Suppressor macrophage treated with lipopolysaccharide for 4 hours (primary cell): ENCODE results near the gene ZNF32.
"Not testable (repeated sequence)": the region's sequence is repeated elsewhere in the genome, so short reads cannot be mapped to it uniquely, and the experiment has no call there.

Experiments used
- DNase-seq: peaks from one replicate; pipeline ENCODE4 v3.0.0-alpha.2; 2020

The ZNF32 gene

DNA sequence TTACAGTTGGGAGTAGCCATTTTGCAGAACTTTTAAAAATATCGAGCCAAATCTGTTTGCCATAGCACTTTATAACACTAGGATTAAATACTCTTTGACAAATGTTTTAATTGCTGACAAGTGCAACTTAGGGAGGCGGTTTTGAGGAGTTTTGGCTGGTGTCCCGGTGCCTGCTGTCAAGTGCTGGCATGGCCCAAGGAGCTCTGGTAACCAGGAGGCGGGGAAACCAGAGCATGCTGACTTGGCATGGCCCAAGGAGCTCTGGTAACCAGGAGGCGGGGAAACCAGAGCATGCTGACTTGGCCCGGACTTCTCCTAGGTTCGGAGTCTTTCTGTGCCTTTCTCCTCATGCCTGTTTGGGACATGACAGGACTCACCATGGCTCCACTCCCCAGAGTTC is 30.8 kb upstream of the ZNF32 start:
- DNase-seq = no peak

GRCh38 chr10:43678654-43679053 is 30.0 kb upstream of the ZNF32 start:
- DNase-seq = no peak

GRCh38 chr10:43676901-43677300 is 28.2 kb upstream of the ZNF32 start:
- DNase-seq = no peak

- DNase-seq = peak; percentile 6
Measured at GRCh38 chr10:43676331-43676730, 27.6 kb upstream of the ZNF32 start.

GRCh38 chr10:43674553-43675210 is 26.0 kb upstream of the ZNF32 start:
- DNase-seq = no peak

- no peak for DNase-seq
Measured at GRCh38 chr10:43673471-43673870, 24.8 kb upstream of the ZNF32 start.

DNA sequence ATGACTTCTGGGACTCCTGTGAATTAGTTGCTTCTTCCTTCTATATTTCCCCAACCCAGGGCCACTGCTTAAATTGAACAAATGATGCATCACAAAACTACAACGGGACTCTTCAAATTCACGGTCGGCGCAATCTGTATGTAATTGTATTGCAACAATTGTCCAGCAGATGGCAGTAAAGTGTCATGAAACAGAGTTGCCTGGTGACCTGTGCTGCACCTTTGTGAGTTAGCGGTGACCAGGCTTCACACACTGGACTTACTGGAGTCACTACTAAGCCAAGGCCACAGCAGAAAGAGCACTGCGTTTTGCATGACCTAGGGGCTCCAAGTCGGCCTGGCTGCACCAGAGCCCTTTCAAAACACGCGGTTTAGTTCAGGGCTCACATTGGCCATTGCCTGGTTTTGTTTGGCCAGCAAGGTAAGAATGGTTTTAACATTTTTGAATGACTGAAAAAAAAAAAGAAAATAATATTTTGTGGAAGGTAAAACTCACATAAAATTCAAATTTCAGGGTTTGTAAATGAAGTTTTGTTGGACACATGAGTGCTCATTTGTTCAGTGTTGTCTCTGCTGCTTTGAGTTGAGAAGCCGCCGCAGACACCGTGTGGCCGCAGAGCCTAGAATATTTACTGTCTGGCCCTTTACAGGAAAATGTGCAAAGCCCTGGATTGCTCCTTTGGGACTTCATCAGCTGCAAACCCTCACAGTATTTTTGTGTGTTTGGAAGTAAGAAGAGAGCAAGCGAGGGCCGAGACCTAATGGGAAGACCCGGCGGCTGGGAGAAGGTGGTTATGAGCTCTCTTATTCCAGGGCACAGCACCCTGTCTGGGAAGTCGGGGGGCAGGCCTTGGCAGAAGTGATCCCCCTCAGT is 23.2 kb upstream of the ZNF32 start:
- peak; percentile 76 for DNase-seq

GRCh38 chr10:43669386-43669785 is 20.7 kb upstream of the ZNF32 start:
- DNase-seq = no peak

GRCh38 chr10:43667761-43668386 is 19.2 kb upstream of the ZNF32 start:
- DNase-seq = no peak

GRCh38 chr10:43667317-43667731 is 18.6 kb upstream of the ZNF32 start:
- DNase-seq = peak; percentile 11

- no peak for DNase-seq
Measured at GRCh38 chr10:43666552-43666951, 17.9 kb upstream of the ZNF32 start.

DNA sequence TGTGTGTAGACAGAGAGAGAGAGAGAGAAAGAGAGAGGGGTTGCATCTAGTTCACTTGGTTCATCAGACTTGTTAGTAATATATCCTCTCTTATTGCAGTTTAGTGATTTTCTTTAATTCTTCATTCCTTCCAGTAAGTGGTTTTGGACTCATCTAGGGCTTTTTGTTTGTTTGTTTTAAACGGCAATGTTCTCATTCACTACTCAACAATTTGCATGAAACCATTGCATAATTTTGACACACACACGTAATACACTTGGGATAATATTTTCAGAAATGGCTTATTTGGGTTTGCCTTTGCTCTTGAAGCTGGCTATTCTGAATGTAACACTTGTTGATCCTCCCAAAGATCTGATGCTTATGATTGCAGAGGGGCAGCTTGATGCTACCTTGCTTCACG is 16.4 kb upstream of the ZNF32 start:
- DNase-seq = no peak

DNA sequence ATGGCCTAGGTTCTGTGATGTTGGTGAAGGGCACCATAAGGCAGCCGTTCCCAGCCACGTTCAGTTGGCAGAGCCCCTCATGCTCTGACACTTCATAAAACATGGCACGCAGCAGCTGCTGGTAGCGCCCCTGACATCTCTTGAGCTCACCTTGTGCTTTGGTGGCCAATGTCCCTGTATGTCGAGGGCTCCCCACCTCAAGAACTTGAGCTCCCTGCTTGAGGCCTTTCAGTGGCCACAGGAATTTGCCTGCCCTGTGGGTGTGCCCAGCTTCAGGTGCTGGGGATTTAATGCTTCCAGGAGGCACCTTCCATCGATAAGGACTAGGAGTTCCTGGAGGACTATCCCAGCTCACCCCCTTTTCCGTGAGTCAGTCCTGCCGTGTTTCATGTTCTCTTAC is 9.5 kb upstream of the ZNF32 start:
- no peak for DNase-seq

GRCh38 chr10:43655311-43655710 is 6.6 kb upstream of the ZNF32 start:
- no peak for DNase-seq

- no peak for DNase-seq
Measured at GRCh38 chr10:43653746-43654145, 5.1 kb upstream of the ZNF32 start.

GRCh38 chr10:43649185-43649523 is 473 bp upstream of the ZNF32 start:
- no peak for DNase-seq

GRCh38 chr10:43648095-43648397 is 635 bp downstream of the ZNF32 start:
- no peak for DNase-seq

GRCh38 chr10:43647576-43647975 is 1.1 kb downstream of the ZNF32 start:
- no peak for DNase-seq

GRCh38 chr10:43645866-43646265 is 2.8 kb downstream of the ZNF32 start:
- DNase-seq = no peak

DNA sequence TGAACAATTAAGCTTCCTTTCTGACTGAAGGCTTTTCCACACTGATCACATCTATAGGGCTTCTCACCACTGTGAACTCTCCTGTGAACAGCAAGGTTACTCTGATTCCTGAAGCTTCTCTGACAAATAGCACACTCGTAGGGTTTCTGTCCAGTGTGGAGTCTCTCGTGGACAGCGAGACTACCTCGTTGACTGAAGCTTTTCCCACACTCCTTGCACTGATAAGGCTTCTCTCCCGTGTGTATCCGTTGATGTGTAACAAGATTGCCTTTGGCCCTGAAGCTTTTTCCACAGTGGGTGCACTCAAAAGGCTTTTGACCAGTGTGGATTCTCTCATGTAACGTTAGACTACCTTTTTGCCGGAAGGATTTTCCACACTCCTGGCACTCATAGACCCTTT is 4.4 kb downstream of the ZNF32 start:
- no peak for DNase-seq

- DNase-seq = no peak
Measured at GRCh38 chr10:43640603-43641002, 8.1 kb downstream of the ZNF32 start.

DNA sequence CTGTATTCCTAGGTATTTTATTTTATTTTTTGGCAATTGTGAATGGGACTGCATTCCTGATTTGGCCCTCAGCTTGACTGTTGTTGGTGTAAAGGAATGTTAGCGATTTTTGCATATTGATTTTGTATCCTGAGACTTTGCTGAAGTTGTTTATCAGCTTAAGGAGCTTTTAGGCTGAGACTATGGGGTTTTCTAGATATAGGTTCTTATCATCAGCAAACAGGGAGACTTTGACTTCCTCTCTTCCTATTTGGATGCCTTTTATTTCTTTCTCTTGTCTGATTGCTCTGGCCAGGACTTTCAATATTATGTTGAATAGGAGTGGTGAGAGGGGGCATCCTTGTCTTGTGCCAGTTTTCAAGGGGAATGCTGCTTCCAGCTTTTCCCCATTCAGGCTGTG is 12.9 kb downstream of the ZNF32 start:
- DNase-seq = not testable (repeated sequence)

DNA sequence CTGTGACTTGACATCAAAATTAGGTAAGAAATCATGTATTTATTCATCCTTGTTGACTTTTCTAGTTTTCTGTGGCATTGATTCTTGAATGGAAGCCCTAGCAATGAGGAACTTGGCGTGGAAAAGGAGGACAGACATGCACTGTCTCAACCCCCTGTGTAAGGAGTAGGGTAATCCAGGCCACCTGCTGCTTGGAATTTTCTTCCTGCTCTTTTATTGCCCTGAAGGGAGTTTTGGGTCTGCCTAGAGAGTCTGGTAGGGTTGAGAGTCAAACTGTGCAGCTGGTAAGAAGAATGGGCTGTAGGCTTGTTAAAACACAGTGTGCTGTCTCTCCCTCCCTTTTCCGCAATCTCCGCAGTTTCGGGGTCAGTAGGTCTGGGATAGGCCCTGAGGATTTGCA is 19.7 kb downstream of the ZNF32 start:
- no peak for DNase-seq

DNA sequence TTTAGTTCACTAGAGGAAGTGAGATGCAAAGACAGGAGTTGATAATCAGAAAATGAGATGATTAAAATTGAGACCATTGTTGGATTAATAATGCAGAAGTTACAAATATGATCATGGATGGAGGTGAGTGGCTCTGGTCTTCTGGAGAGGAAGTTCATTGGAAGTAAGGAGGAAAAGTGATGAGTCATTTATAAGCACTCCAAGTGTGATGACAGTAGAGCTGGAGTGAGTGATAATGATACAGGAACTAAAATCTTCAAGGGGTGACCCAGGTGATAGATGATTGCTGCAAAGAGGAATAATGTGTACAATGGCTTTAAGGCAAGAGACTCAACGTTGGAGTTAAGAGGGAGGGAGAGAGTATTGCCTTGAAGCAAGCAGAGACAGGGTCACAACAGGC is 20.7 kb downstream of the ZNF32 start:
- no peak for DNase-seq
